ENCODE measurements around the gene KLF13. TPM values are rescaled to one million over a fixed set of nuclear protein-coding genes. Genes with fewer than 3 reads are reported as not detected.

The KLF13 gene
- total and polyA plus RNA-seq, 7 experiments from 2014 or later: 42.4 to 256 (median 194) TPM

GRCh38 chr15:31280046-31280830 lies 46.4 kb upstream of the KLF13 start:
- Mint-ChIP-seq H3K4me1 (peaks cover 0 to 30% (median 16%) of the 10 kb centered on the region in 7 donors), H3K36me3 (peaks cover 0 to 7% (median 2%) of the 10 kb centered on the region in 5 donors), H3K4me3 (no peak overlapping the region), H3K9me3 (peaks cover 0 to 10% (median 0%) of the 10 kb centered on the region in 11 donors), H3K27me3 (peaks cover 0 to 25% (median 0%) of the 10 kb centered on the region in 5 donors), H3K27ac (peak overlapping the region in 3 of 9 donors; percentile 28 to 73 (median 41))
- intact Hi-C loops (cut with micrococcal nuclease): no loop called here
- ATAC-seq: no peak
- no peak overlapping the region for H3K27ac ChIP-seq (ENCODE audit: low read depth, low read length)
- CTCF ChIA-PET: no interaction called here
- H3K36me3 ChIP-seq (ENCODE audit: control insufficient read depth in 2 of 3, insufficient read depth in 3 of 3, low read length in 3 of 3): no peaks in the 10 kb centered on the region
- H3K4me3 ChIP-seq (ENCODE audit: low read length): no peak overlapping the region
- H3K27me3 ChIP-seq (ENCODE audit: control insufficient read depth in 2 of 2, insufficient read depth in 2 of 2, low read length in 2 of 2): no peaks in the 10 kb centered on the region
- H3K9me3 ChIP-seq (ENCODE audit: control insufficient read depth in 2 of 3, low read length in 3 of 3): no peaks in the 10 kb centered on the region
- no peaks in the 10 kb centered on the region for H3K4me1 ChIP-seq (ENCODE audit: control insufficient read depth in 2 of 2, insufficient read depth in 2 of 2, low read length in 2 of 2)
- POLR2A ChIA-PET: interaction anchor here (0.6 to 1.4 kb wide), 4 partner anchors 14 to 151 kb away, joined by 3 to 4 read pairs (median 3); no protein-coding TSS in a partner anchor
- peak in 2 of 9 donors; percentile 1 to 12 for DNase-seq

GRCh38 chr15:31280831-31281216 lies 45.8 kb upstream of the KLF13 start:
- intact Hi-C loops (cut with micrococcal nuclease): no loop called here
- no peak overlapping the region for H3K4me3 ChIP-seq (ENCODE audit: low read length)
- no peaks in the 10 kb centered on the region for H3K9me3 ChIP-seq (ENCODE audit: control insufficient read depth in 2 of 3, low read length in 3 of 3)
- H3K4me1 Mint-ChIP-seq: peaks cover 0 to 30% (median 16%) of the 10 kb centered on the region in 7 donors
- no peaks in the 10 kb centered on the region for H3K36me3 ChIP-seq (ENCODE audit: control insufficient read depth in 2 of 3, insufficient read depth in 3 of 3, low read length in 3 of 3)
- H3K27me3 Mint-ChIP-seq: peaks cover 0 to 26% (median 0%) of the 10 kb centered on the region in 5 donors
- peaks cover 0 to 7% (median 2%) of the 10 kb centered on the region in 5 donors for H3K36me3 Mint-ChIP-seq
- POLR2A ChIA-PET: interaction anchor here (1.0 to 1.4 kb wide), 5 partner anchors 9 to 44 kb away, joined by 3 to 7 read pairs (median 3); no protein-coding TSS in a partner anchor
- H3K27me3 ChIP-seq (ENCODE audit: control insufficient read depth in 2 of 2, insufficient read depth in 2 of 2, low read length in 2 of 2): no peaks in the 10 kb centered on the region
- H3K9me3 Mint-ChIP-seq: peaks cover 0 to 10% (median 0%) of the 10 kb centered on the region in 11 donors
- no peak overlapping the region for H3K4me3 Mint-ChIP-seq
- CTCF ChIA-PET: no interaction called here
- H3K4me1 ChIP-seq (ENCODE audit: control insufficient read depth in 2 of 2, insufficient read depth in 2 of 2, low read length in 2 of 2): no peaks in the 10 kb centered on the region
- DNase-seq (no peak), ATAC-seq (no peak)
- H3K27ac ChIP-seq (ENCODE audit: low read depth, low read length): no peak overlapping the region
- peak overlapping the region in 3 of 9 donors; percentile 28 to 73 (median 32) for H3K27ac Mint-ChIP-seq

GRCh38 chr15:31283043-31283442 lies 43.6 kb upstream of the KLF13 start:
- Histone ChIP-seq H3K4me1 (ENCODE audit: control insufficient read depth in 2 of 2, insufficient read depth in 2 of 2, low read length in 2 of 2) (no peaks in the 10 kb centered on the region), H3K36me3 (ENCODE audit: control insufficient read depth in 2 of 3, insufficient read depth in 3 of 3, low read length in 3 of 3) (no peaks in the 10 kb centered on the region), H3K27me3 (ENCODE audit: control insufficient read depth in 2 of 2, insufficient read depth in 2 of 2, low read length in 2 of 2) (no peaks in the 10 kb centered on the region), H3K4me3 (ENCODE audit: low read length) (no peak overlapping the region), H3K27ac (ENCODE audit: low read depth, low read length) (no peak overlapping the region), H3K9me3 (ENCODE audit: control insufficient read depth in 2 of 3, low read length in 3 of 3) (no peaks in the 10 kb centered on the region)
- peaks cover 0 to 38% (median 0%) of the 10 kb centered on the region in 5 donors for H3K27me3 Mint-ChIP-seq
- no peak overlapping the region for H3K27ac Mint-ChIP-seq
- no peak overlapping the region for H3K4me3 Mint-ChIP-seq
- ChIA-PET POLR2A (interaction anchor here (0.7 to 1.3 kb wide), 2 partner anchors 17 to 43 kb away, joined by 3 read pairs; no protein-coding TSS in a partner anchor), CTCF (no interaction called here)
- DNase-seq (no peak), ATAC-seq (no peak)
- peaks cover 0 to 18% (median 3%) of the 10 kb centered on the region in 11 donors for H3K9me3 Mint-ChIP-seq
- H3K36me3 Mint-ChIP-seq: peaks cover 0 to 7% (median 4%) of the 10 kb centered on the region in 5 donors
- intact Hi-C loops (cut with micrococcal nuclease): no loop called here
- peaks cover 0 to 24% (median 12%) of the 10 kb centered on the region in 7 donors for H3K4me1 Mint-ChIP-seq

GRCh38 chr15:31285772-31286261 lies 40.8 kb upstream of the KLF13 start:
- H3K27ac Mint-ChIP-seq: no peak overlapping the region
- DNase-seq (no peak), ATAC-seq (no peak)
- H3K27me3 ChIP-seq (ENCODE audit: control insufficient read depth in 2 of 2, insufficient read depth in 2 of 2, low read length in 2 of 2): no peaks in the 10 kb centered on the region
- intact Hi-C loops (cut with micrococcal nuclease): no loop called here
- H3K9me3 Mint-ChIP-seq: peaks cover 0 to 21% (median 9%) of the 10 kb centered on the region in 11 donors
- ChIA-PET CTCF (no interaction called here), POLR2A (no interaction called here)
- peaks cover 0 to 8% (median 4%) of the 10 kb centered on the region in 5 donors for H3K36me3 Mint-ChIP-seq
- no peaks in the 10 kb centered on the region for H3K36me3 ChIP-seq (ENCODE audit: control insufficient read depth in 2 of 3, insufficient read depth in 3 of 3, low read length in 3 of 3)
- H3K4me3 ChIP-seq (ENCODE audit: low read length): no peak overlapping the region
- peaks cover 0 to 9% (median 4%) of the 10 kb centered on the region in 7 donors for H3K4me1 Mint-ChIP-seq
- no peak overlapping the region for H3K27ac ChIP-seq (ENCODE audit: low read depth, low read length)
- no peak overlapping the region for H3K4me3 Mint-ChIP-seq
- H3K9me3 ChIP-seq (ENCODE audit: control insufficient read depth in 2 of 3, low read length in 3 of 3): no peaks in the 10 kb centered on the region
- H3K4me1 ChIP-seq (ENCODE audit: control insufficient read depth in 2 of 2, insufficient read depth in 2 of 2, low read length in 2 of 2): no peaks in the 10 kb centered on the region
- H3K27me3 Mint-ChIP-seq: peaks cover 0 to 56% (median 0%) of the 10 kb centered on the region in 5 donors

GRCh38 chr15:31291048-31291578 lies 35.5 kb upstream of the KLF13 start:
- peak overlapping the region in 3 of 9 donors; percentile 17 to 31 (median 28) for H3K27ac Mint-ChIP-seq

GRCh38 chr15:31292391-31293015 lies 34.1 kb upstream of the KLF13 start:
- no peak overlapping the region for H3K27ac Mint-ChIP-seq
- H3K27ac ChIP-seq (ENCODE audit: low read depth, low read length): no peak overlapping the region
- H3K4me3 ChIP-seq (ENCODE audit: low read length): no peak overlapping the region
- no peak for DNase-seq
- CTCF ChIA-PET: no interaction called here
- peaks cover 0 to 25% (median 3%) of the 10 kb centered on the region in 7 donors for H3K4me1 Mint-ChIP-seq
- POLR2A ChIA-PET: interaction anchor here (1.0 to 1.2 kb wide), 2 partner anchors 25 to 34 kb away, joined by 3 to 4 read pairs; partner anchors contain the start of gene KLF13
- no peaks in the 10 kb centered on the region for H3K36me3 ChIP-seq (ENCODE audit: control insufficient read depth in 2 of 3, insufficient read depth in 3 of 3, low read length in 3 of 3)
- H3K9me3 Mint-ChIP-seq: peaks cover 0 to 16% (median 5%) of the 10 kb centered on the region in 11 donors
- H3K4me1 ChIP-seq (ENCODE audit: control insufficient read depth in 2 of 2, insufficient read depth in 2 of 2, low read length in 2 of 2): no peaks in the 10 kb centered on the region
- H3K9me3 ChIP-seq (ENCODE audit: control insufficient read depth in 2 of 3, low read length in 3 of 3): no peaks in the 10 kb centered on the region
- H3K36me3 Mint-ChIP-seq: peaks cover 0 to 6% (median 0%) of the 10 kb centered on the region in 5 donors
- ATAC-seq: no peak
- intact Hi-C loops (cut with micrococcal nuclease): no loop called here
- H3K4me3 Mint-ChIP-seq: no peak overlapping the region
- H3K27me3 Mint-ChIP-seq: peaks cover 0 to 72% (median 0%) of the 10 kb centered on the region in 5 donors
- H3K27me3 ChIP-seq (ENCODE audit: control insufficient read depth in 2 of 2, insufficient read depth in 2 of 2, low read length in 2 of 2): no peaks in the 10 kb centered on the region

More at GRCh38 chr15:31291048-31291578, 35.5 kb upstream of the KLF13 start:
- no peak overlapping the region for H3K4me3 Mint-ChIP-seq
- H3K27ac ChIP-seq (ENCODE audit: low read depth, low read length): no peak overlapping the region
- peaks cover 0 to 19% (median 6%) of the 10 kb centered on the region in 11 donors for H3K9me3 Mint-ChIP-seq
- H3K4me3 ChIP-seq (ENCODE audit: low read length): no peak overlapping the region
- POLR2A ChIA-PET: interaction anchor here (0.7 to 1.2 kb wide), 2 partner anchors 9 to 35 kb away, joined by 4 read pairs; partner anchors contain the start of gene KLF13
- peaks cover 0 to 9% (median 0%) of the 10 kb centered on the region in 5 donors for H3K36me3 Mint-ChIP-seq
- H3K27me3 Mint-ChIP-seq: peaks cover 0 to 69% (median 0%) of the 10 kb centered on the region in 5 donors
- no peaks in the 10 kb centered on the region for H3K36me3 ChIP-seq (ENCODE audit: control insufficient read depth in 2 of 3, insufficient read depth in 3 of 3, low read length in 3 of 3)
- intact Hi-C loops (cut with micrococcal nuclease): no loop called here
- peaks cover 0 to 21% (median 3%) of the 10 kb centered on the region in 7 donors for H3K4me1 Mint-ChIP-seq
- no peaks in the 10 kb centered on the region for H3K4me1 ChIP-seq (ENCODE audit: control insufficient read depth in 2 of 2, insufficient read depth in 2 of 2, low read length in 2 of 2)
- H3K27me3 ChIP-seq (ENCODE audit: control insufficient read depth in 2 of 2, insufficient read depth in 2 of 2, low read length in 2 of 2): no peaks in the 10 kb centered on the region
- DNase-seq: no peak
- ATAC-seq: no peak
- H3K9me3 ChIP-seq (ENCODE audit: control insufficient read depth in 2 of 3, low read length in 3 of 3): no peaks in the 10 kb centered on the region
- CTCF ChIA-PET: interaction anchor here (1.1 kb wide), 1 partner anchor 13 kb away, joined by 3 read pairs; no protein-coding TSS in a partner anchor

All from naive thymus-derived CD4-positive, alpha-beta T cell (primary cell).